ENCODE data around the gene TIAM2.

DNA sequence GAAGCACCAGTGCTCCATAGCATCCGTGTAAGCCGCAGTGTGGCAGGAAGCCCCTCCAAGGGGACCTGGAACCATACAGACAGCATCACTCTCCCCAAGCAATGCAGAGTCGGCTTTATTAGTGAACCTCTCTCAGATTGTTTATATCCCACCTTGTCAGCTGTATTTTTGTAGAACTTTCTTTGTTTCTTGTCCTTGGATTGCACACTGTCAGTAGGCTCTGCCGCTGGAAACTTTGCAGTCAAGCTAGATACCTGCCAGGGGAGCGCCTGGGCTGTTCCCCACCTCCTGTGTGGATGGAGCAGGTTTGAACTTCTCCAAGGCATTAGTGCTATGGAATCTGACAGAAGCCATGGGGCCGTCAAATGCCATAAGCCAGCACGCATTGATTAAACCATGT, 250.1 kb downstream of the TIAM2 start:
- TF ChIP-seq CTCF (IDR thresholded peaks at IDR 0.05), result no peak
- TF ChIP-seq POLR2A (IDR thresholded peaks at IDR 0.05), result no peak

Measured in uterus (tissue), 2 donors.